Stimulated activated CD4-positive, alpha-beta T cell treated with anti-CD3 and anti-CD28 coated beads, TNF-alpha, amount 100 ng/mL, for 4 hours (primary cell): ENCODE measurements around the gene UGT3A1.
"Not testable (repeated sequence)": the region's sequence is repeated elsewhere in the genome, so short reads cannot be mapped to it uniquely, and the experiment has no call there.

Experiments
- DNase-seq, 3 experiments: peaks; one replicate each; pipeline ENCODE4 v3.0.0-alpha.2; 2020; ENCODE audit warnings: low read depth in 3 of 3

The UGT3A1 gene

DNA sequence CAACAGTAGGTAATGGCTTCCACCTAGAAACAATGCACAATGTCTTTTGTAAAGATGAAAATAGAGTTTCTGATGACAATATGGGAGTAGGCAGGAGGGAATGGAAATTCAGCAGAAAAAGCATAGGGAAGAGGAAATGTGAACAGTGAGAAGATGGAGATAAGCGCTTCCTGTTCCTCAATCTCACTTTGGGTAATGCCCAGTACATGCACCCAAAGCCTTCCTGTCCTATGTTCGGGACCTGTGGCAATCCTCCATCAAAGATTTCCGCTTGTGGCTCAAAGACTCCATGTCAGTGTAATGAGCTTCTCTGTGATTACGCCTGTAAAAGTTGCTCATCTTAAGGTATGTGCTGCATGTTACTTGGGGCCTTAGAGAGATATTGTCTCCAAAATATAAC, 2.7 kb downstream of the UGT3A1 start:
- DNase-seq, result no peak

GRCh38 chr5:35987776-35988175, 3.4 kb downstream of the UGT3A1 start:
- no peak for DNase-seq

- DNase-seq, result no peak
Observed at GRCh38 chr5:35979715-35980114, 11.5 kb downstream of the UGT3A1 start.

DNA sequence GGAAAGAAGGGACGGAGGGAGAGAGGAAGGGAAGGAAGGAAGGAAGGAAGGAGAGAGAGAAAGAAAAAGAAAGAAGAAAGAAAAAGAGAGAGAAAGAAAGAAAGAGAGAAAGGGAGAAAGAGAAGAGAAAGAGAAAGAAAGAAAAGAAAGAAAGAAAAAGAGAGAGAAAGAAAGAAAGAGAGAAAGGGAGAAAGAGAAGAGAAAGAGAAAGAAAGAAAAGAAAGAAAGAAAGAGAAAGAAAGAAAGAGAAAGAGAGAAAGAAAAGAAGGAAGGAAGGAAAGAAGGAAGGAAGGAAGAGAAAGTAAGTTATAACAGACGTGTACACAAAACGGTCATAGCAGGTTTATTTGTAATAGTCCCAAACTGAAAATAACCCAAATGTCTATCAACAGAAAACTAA, 14.3 kb downstream of the UGT3A1 start:
- not testable (repeated sequence) for DNase-seq

DNA sequence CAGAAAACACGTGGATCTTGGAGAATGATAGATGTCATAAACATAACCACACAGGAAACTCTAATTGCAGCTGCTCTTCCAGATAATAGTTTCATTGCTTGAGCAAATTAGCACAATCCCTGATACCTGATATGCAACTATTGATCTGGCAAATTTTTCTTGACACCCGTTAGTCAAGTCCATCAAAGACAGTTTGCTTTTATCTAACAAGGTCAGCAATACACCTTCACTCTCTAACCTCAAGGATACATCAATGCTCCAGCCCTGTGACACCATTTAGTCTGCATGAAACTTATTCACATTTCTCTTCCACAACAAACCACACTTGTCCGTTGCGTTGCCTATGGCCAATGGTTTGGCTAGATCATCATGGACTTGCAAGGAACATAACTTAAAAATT, 16.6 kb downstream of the UGT3A1 start:
- DNase-seq, result no peak

DNA sequence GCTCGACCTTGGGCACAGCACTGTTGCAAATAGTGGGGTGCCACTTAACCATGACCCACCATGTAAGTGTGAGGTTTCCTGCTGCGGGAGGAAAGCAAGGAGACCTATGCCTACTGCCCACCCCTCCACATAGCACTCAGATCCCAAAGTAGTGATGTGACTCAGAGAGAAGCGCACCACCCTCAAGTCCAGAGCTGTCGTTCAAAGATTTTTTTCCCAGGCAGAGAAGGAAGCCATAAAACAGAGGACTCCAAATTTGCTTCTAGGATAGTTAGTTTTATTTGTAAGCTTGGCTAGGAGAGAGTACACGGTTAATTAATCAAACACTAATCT, 19.3 kb downstream of the UGT3A1 start:
- no peak for DNase-seq

DNA sequence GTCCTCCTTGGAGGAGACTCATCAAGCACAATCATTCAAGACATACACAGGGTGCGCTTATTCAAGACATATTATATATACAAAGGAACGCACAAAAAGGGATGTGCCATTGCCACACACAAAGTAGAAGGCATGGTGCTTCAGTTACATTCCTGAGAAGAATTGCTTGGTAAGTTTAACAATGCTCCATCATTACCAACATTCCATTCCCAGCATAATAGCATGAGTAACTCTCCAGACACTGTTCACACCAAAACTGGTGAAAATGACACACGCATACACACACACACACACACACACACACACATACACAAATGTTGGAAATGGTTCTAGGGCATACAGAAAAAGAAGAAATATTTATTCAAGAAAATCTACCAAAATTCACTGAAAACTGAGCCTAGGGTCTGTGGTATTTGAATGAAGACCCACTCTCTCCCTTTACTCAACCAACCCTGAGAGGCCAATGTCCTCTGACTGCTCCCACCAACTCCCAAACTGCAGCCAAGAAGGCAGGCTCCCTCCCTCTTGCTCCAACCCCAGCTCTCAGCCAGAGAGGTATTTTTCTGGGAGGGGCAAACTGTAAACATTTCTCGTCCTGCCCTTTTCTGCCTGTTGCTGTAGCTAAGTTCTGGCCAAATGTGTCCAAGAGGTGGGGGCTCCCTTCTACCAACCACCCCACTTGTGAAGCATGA, 19.9 kb downstream of the UGT3A1 start:
- DNase-seq, result no peak

- no peak for DNase-seq
Observed at GRCh38 chr5:35963381-35963843, 27.8 kb downstream of the UGT3A1 start.

GRCh38 chr5:35960328-35960727, 30.9 kb downstream of the UGT3A1 start:
- DNase-seq, result no peak

DNA sequence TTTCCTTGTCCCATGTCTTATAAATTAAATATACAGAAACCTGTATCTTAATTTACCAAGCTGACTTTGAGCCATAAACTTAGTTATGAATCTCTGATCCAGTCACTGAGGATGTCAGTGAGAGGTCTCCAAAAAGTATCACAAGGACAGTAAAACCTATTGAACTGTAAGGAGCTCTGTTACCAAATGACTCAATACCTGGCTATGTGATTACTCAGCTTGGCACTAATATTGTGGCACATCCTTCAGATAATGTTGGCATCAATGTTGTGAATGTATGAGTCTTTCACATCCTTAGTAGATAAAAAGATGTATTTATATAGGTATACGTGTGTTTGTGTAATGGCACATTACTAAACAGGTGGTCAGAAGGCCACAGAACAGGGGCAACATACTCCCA, 34.8 kb downstream of the UGT3A1 start:
- DNase-seq, result no peak

GRCh38 chr5:35954175-35954574, 37.0 kb downstream of the UGT3A1 start:
- DNase-seq, result no peak

GRCh38 chr5:35947085-35947484, 44.1 kb downstream of the UGT3A1 start:
- no peak for DNase-seq

DNA sequence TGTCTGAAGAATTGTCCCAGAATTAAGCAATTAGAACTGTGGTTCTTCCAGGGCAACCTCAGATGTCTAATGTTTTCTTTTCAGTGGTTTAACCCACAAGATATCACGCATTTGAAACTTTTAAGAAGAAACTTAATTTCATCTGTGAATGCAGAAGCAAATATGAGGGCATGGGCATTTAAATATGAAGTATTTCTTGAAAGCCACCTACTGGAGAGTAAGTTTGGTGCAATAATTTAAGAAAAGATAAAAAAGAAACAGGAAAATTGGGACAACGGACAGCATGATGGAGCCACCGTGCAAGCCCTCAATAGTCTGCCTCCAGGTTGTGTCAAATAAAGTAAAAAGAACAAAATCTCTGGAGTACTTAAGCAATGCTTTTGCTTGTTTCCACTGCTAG, 51.6 kb downstream of the UGT3A1 start:
- DNase-seq, result no peak

DNA sequence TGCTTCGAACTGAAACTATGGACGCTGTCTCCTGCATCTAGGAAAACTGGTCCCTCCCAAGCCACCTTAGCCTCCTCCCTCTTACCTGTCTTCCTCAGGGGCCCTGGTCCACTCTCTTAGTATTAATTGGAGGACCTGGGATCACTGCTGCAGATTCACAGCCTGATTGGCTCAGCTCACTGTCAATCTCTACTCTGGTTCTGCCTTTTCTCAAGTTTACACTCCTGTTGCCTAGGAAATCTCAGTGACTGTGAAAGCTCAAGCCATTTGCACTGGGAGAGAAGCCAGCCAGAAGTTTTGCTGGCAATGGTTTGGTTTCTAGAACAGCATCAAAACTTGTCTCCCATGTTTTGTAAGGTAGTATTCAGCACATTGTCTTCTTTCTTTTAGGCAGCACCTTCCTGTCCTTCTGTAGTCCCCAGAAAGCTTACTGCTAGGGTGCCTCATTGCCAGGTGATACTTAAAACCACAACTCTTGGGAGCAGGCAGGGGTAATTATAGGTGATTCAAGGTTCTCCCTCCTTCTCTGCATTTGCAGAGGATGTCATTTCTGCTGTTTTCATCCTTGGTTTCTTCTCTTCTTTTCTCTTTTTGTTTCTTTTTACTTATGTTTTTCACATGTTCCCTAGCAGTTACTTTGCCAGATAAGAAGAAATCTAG, 52.5 kb downstream of the UGT3A1 start, which contains the start of gene CAPSL:
CAPSL (minus strand) TSS at position 55 of the 660 bp plus-strand sequence. CDS start 17,502 bp downstream, outside the sequence.
- DNase-seq, result no peak

- DNase-seq, result peak in 2 of 3 experiments; percentile 33 to 44
Observed at GRCh38 chr5:35926389-35927051, 64.7 kb downstream of the UGT3A1 start.

GRCh38 chr5:35924950-35925722, 66.1 kb downstream of the UGT3A1 start:
- peak; percentile 71 to 81 (median 79) for DNase-seq

- no peak for DNase-seq
Observed at GRCh38 chr5:35924122-35924949, 66.9 kb downstream of the UGT3A1 start.

- no peak for DNase-seq
Observed at GRCh38 chr5:35922468-35922867, 68.7 kb downstream of the UGT3A1 start.

DNA sequence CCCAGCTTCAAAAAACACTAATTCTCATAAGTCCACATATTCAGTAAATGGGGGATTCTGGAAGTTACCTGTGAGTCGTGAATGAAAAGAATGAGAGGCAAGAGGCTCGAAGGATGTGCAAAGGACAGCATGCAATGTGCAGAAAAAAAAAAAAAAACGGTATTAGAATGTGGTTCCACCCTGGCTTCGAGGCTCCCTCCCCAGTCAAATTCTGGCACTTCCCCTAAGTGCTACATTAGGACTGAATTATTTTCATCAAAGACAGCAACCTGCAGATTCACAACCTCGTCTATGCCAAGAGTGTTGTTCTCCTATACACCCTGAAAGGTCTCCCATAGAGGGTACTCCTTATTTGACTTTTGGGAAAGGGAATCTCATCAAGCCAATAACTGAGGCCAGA, 69.3 kb downstream of the UGT3A1 start:
- DNase-seq, result no peak

DNA sequence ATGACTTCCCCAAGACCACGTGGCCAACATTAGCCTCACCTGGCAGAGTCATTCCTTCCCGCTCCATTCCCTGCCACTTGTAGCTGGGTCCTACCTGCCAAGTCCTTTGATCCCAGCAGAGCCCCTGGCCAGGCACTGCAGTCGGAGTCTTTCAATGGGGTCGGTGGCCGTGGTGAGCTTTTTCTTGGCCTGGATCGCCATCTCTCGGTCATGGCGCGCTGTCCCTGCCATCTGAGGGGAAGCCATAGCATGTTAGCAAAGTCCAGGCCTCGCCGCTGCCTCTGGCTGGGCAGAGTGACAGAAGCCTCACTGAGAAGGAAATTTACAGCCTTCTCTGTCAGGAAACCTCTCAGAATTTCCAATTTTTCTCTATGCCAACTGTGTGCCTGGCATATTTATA, 70.3 kb downstream of the UGT3A1 start:
- no peak for DNase-seq

DNA sequence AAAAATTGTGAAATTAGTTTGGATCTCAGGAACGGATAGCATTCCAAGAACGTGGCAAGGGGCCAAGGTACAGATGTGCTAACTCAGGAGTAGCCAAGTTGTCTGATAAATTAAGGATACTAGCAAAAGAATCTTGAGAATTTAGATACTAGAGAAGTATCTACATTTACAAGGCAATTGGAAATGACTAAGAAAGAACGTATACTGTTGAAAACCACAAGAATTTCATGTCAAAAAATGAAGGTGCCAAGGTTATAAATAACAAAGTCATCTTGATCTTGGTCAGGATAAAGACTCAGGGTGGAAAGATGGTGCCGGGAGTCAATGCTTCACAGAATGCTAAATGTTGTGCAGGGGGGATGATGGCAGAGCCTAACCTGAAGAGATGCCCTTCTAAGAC, 72.0 kb downstream of the UGT3A1 start:
- no peak for DNase-seq
